Dedifferentiated amniotic fluid mesenchymal stem cell (primary cell): Measurements from ENCODE around the gene EME1.

Source experiments
- DNase-seq: peaks from one replicate; pipeline ENCODE4 v3.0.0-alpha.2; 2016; ENCODE audit errors: extremely low spot score

The EME1 gene

DNA sequence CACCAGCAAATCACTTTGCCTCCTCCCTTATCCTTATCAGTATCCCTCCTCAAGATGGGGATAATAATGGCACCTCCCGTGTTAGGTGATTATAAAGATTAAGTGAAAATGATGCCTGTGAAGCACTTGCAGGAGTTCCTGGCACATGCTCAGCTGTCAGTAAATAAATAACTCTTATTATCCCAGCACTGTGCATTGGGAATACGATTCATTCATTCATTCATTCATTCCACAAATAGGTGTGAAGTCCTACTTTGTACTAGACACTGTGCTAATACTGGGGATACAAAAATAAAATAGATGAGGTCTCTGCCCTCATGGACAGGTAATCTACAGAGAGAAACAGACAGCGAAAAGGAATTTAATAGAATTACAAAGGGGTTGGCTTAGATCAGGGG is 25.1 kb upstream of the EME1 start:
- no peak for DNase-seq

DNA sequence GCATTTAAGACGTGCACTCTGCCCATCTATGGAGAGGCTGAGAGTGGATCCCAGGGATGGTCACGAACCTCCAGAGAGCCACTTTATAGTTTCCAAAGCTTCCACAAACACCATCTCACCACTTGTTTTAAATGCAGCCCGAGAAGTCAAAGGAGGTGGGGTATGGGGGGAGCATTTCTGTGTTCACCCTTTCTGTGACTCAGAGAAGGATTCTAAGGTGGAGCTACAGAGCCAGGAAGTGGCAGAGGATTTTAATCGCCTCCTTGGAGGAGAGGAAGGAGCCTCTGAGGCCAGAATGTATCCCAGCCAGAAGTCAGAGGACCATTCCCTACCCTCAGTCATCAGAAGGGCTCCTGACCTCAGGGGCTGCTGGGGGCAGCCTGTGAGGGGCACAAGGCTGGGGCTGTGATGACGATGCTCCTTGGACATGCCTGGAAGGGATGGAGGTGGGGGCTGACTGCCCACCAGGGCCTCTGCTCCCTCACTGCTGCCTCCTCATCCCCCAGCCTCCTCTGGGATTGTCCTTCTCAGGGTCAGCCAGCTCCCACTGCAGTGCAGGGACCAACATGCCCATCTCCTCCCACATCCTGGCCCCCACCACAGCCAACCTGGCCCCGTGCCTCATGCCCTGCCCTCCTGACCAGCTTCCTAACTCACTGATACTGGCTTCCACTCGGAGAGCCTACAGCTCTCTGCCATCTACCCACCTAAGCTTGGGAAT is 24.3 kb upstream of the EME1 start:
- no peak for DNase-seq

DNA sequence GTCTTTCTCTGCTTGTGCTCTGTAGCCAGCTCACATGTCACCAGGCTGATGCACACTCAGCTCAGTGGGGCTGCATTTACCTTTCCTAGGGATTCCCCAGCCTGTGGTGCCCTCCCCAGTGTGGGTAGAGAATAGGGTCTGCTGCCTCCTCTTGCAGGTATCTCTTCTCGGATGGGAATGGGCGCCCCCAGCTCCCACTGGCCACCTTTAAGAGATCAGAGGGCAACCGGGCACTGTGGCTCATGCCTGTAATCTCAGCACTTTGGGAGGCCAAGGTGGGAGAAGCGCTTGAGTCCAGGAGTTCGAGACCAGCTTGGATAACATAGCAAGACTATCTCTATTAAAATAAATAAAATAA is 23.8 kb upstream of the EME1 start:
- no peak for DNase-seq

DNA sequence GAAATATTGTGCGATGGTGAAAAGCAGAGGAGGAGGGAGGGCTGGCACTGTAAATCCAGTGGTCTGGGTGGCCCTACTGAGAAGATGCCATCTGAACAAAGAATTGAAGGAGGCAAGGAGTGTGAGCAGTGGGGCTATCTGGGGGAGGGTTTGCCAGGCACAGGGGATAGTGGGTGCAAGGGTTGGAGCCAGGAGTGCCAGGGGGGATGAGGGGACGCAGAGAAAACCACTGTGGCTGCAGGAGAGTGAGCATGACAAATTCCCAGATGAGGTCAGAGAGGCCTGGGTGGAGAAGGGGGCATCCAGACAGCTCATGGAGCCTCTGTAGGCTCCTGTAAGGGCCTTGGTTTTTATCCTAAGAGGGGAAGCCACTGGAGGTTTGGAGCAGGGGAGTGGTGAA is 22.3 kb upstream of the EME1 start:
- DNase-seq: no peak

DNA sequence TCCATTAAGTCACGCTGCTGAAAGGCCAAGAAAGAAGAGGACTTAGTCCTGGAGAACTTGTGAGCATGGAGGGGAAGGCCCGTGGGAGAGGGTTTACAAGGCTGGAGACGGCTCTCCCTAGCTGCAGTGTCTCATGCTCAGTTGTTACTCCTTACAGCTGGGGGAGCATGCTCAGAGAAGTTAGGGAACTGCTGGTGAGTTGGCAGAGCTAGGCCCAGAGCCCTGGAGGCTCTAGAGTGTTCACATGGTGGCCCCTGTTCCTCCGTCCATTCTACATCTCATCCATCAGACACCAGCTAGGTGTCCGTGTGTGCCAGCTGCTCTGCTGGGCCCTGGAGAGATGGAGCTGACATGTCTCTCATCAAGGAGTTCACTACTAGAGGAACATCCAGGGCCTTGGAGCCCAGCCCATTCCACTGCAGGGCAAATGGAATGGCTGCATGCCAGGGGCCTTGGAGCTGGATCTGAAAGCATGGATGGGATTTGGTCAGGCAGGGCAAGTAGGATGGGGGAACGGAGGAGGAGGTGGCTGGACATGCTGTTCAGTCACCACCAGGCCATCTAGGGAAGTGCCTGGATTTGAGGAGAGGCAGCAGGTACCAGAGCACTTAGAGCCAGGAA is 20.8 kb upstream of the EME1 start:
- no peak for DNase-seq

DNA sequence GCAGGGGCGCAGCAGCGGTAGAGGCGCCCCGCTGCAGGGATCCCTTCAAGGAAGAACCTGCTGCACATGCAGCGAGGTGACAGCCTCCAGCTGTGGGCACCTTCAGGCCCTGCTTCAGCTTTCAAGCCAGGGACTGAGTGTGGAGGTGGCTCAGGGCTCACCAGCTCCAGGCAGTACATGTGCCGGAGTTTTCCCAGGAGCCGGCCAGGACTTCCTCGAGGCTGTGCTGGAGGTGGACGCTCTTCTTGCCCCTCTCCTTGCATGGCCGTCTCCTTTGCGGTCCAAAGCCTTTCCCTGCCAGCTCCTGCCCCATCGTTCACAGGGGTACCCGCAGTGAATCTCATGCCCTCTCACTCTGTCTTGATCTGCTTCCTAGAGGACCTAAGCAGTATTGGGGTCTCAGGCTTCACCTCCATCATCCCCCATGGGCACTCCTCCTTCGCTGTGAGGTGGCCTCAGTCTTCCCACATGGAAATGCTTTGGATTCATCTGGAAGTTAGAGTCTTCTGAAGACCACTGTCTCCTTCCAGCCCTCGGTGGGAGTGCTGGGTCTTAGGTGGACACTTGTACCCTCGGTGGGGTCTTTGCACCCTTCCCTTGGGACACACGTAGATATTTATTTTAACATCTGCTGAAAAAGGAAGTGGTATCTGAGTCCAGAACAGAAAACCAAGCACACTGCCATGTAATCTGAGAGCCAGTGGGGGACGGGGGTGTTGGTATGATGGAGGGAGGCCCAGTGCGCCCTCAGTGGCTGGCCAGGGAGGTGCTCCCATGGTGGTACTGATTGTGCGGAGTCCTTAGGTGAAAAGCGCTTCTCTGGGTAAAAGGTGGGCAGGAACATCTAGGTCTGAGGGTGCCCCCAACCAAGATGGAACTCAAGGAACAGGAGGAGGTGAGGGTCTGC is 20.1 kb upstream of the EME1 start:
- no peak for DNase-seq

DNA sequence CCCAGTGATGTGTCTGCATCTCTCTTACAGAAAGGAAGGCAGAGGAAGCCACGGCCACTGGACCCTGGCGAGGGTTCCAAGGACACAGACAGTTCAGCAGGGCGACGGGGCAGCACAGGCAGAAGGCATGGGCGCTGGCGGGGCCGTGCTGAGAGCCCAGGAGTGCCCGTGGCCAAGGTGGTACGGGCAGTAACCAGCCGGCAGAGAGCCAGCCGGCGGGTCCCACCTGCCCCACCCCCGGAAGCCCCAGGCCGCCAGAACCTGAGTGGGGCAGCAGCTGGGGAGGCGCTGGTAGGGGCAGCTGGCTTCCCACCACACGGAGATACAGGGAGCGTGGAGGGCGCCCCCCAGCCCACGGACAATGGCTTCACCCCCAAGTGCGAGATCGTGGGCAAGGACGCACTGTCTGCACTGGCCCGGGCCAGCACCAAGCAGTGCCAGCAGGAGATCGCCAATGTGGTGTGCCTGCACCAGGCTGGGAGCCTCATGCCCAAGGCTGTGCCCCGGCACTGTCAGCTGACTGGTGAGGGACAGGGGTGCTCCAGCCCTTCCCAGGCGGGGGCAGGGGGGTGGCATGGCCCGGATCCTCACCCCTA is 19.3 kb upstream of the EME1 start:
- no peak for DNase-seq

DNA sequence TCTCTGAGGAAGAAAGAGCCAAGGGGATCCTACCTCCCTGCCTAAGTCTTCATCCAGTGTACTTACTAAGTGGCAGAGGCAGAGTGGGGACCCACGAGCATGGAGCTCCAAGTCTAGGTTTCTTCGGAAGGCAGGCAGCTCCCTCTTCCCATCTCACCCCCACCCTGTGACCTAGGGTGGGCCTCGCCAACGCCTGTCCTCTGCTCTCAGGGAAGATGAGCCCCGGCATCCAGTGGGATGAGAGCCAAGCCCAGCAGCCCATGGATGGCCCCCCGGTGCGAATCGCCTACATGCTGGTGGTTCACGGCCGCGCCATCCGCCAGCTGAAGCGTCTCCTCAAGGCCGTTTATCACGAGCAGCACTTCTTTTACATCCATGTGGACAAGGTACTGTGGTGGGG is 18.8 kb upstream of the EME1 start:
- no peak for DNase-seq

DNA sequence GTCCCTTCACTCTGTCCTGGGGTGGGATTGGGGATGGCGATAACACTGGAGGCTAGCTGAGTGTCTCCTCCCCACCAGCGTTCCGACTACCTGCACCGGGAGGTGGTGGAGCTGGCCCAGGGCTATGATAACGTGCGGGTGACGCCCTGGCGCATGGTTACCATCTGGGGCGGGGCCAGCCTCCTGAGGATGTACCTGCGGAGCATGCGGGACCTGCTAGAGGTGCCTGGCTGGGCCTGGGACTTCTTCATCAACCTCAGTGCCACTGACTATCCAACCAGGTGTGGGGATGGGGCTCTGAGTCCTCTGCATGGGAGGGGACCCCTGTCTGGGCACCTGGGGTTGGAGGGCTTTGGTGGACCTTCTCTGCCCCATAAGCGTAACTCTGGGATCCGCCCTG is 18.3 kb upstream of the EME1 start:
- no peak for DNase-seq

DNA sequence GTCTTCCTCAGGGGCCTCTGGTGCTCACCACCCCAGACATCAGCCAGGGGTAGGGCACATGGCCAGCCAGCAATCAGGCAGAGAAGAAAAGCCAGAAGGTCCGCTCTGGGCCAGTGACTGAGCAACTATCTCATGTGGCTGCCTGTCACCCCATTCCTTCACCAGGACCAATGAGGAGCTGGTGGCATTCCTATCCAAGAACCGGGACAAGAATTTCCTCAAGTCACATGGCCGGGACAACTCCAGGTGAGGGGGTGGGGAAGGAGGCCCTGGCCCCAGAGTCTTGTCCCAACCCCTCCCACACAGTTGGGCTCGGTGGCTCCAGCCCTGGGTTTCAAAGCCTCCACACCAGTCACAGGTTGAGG is 17.7 kb upstream of the EME1 start:
- DNase-seq: no peak

DNA sequence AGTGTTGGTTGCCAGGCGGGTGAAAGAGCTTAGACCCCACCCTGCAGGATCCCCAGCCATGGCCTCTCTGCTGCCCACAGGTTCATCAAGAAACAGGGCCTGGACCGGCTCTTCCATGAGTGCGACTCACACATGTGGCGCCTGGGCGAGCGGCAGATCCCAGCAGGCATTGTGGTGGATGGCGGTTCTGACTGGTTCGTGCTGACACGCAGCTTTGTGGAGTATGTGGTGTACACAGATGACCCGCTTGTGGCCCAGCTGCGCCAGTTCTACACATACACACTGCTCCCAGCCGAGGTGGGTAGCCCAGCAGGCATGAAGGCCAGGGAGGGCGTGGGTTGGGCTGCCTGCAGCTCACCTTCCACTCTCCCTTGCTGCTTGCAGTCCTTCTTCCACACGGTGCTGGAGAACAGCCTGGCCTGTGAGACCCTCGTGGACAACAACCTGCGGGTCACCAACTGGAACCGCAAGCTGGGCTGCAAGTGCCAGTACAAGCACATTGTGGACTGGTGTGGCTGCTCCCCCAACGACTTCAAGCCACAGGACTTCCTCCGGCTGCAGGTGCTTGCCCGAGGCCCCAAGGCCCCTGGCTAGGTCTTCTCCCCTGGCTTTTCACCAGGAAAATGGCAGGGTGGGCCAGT is 17.2 kb upstream of the EME1 start:
- DNase-seq: no peak

DNA sequence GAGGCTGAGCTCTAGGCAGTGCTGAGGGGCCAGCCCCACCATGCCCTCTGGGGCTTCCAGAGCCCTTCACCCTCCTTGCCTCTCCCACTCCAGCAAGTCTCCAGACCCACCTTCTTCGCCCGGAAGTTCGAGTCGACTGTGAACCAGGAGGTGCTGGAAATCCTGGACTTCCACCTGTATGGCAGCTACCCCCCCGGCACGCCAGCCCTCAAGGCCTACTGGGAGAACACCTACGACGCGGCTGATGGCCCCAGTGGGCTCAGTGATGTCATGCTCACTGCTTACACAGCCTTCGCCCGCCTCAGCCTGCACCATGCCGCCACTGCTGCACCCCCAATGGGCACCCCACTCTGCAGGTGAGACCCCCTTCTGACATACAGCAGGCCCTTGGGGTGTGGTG is 16.6 kb upstream of the EME1 start:
- DNase-seq: no peak

DNA sequence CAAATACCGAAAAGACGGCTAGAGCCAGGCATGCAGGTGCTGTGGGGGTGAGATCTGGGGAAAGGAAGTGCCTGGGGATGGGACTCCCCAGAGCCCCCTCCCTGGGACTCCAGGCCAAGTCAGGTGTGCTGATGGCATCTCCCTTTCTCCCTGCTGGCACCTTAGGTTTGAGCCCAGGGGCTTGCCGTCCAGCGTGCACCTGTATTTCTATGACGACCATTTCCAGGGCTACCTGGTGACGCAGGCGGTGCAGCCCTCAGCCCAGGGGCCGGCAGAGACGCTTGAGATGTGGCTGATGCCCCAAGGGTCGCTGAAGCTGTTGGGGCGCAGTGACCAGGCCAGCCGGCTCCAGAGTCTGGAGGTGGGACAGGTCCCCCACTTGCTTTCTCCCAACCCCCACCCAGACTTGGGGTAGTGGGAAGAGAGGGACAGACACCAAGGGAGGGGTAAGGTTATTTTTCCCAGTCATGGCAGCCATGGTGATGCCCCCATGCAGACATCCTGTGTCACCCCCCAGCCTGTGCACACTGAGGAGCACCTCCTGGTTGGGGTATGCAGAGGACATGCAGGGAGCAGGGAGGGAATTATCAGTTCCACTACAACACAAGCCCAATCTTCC is 16.0 kb upstream of the EME1 start:
- DNase-seq: no peak

DNA sequence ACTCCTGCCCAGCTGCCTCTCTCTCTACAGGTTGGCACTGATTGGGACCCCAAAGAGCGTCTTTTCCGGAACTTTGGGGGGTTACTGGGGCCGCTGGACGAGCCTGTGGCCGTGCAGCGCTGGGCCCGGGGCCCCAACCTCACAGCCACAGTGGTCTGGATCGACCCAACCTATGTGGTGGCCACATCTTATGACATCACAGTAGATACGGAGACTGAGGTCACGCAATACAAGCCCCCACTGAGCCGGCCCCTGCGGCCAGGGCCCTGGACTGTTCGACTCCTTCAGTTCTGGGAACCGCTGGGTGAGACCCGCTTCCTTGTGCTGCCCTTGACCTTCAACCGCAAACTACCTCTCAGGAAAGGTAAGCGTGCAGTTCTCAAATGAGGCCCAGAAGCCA is 14.9 kb upstream of the EME1 start:
- DNase-seq: no peak

DNA sequence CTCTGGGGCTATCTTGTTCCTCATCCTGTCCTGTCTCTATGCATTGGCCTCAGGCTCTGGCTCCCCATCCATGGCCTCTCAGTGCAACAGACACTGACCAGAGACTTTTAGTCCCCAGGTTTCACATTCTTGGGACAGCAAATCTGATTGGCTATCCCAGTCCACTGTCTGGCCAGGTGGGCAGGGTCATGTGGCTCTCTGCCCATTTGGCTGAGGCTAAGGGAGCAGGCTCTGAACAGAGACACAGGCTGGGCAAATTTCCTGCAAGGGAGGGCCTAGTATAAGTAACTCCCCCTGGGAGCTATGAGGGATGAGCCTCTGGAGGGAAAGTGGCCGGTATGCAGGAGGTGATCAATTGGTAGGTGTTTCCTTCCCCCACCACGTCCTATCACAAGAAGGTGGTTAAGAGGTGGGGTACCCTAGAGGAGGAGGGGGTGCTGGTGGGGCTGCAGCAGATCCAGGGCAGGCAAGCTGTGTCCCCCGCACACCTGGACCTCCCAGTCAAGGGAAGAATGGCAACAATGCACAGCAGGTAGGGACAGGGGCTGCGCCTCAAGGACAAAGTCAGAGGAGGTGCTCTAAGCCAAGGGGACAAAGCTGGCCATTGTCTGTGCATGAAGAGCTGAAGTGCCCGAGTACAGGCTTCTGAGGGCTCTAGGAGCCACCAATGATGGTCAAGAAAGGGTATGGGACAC is 13.9 kb upstream of the EME1 start:
- no peak for DNase-seq

DNA sequence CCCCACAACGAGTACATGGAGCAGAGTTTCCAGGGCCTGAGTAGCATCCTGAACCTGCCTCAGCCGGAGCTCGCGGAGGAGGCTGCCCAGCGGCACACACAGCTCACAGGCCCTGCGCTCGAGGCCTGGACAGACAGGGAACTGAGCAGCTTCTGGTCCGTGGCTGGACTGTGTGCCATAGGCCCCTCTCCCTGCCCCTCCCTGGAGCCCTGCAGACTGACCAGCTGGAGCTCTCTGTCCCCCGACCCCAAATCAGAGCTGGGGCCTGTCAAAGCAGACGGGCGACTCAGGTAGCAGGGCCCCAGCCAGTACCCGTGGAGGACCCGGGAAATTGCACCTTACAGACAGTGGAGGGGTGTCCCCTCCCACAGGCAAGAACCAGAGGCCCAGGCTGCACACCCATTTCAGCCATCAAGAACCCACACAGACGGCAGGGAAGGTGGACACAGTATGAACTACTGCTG is 13.0 kb upstream of the EME1 start:
- no peak for DNase-seq

DNA sequence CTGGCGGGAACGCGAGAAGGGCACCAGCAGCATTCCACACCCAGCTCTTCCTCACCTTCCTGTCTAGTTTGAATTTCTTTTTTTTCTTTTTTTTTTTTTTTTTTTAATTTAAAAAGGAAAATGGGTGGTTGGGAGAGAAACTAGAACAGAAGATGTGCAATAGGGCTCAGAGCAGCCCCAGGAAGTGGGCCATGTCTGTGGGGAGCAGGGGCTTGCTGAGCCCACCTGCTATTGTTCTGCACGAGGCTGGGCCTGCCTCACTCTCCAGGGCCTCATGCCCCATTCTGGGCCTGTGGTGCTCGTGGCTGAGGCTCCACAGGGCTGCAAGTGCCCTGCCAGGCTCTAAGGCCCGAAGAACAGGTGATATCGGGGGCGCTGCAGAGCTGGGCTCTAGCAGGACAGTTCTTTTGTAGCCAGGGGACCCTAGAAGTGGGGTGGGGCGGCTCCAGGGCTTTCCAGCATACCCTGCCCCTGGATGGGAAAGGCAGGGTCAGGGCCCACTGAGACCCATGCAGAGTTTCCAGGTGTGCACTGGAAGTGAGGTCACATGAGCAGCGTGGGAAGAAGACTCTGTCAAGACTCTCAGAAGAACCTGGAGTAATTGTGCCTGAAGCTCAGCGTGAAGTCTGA is 12.4 kb upstream of the EME1 start:
- DNase-seq: no peak

DNA sequence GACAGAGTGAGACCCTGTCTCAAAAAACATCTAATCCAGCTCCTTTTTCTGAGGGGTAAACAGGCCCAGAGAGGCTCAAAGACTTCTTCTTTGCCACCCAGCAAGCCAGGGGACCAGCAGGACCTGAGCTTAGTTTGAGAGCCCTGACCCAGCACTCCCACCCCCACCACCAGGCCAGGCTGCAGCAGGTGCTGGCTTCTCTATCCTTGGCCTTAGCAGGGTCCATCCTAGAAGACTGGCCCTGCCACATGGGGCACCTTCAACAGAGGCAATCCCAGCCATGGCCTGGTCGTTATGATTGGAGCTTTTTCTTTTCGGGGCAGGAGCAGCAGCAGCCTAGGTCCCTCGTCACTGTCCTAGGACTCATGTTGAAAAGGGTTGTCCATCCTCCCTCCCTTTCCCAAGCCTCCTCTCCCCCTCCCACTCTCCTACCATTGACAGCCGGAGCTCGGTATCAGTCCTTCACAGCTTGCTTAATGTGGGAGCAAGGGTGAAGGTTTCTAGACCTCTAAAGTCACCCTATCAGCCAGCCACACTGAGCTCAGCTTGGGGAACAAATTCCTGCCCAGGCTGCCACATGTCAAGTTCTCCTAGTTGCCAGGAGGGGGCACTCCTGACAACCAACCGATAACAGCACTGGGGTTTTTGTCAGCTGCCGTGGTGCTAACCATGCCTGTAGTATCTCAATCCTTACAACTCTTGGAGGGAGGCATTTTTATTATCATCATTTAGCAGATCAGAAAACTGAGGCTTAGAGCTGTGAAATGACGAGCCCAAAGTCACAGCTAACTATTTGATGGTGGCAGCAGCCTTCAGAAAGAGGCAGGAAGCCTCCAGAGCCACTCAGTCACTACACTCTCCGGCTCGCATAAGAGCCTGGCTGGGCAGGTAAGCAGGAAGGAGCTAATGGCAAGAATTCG is 11.2 kb upstream of the EME1 start:
- DNase-seq: peak; percentile 41

DNA sequence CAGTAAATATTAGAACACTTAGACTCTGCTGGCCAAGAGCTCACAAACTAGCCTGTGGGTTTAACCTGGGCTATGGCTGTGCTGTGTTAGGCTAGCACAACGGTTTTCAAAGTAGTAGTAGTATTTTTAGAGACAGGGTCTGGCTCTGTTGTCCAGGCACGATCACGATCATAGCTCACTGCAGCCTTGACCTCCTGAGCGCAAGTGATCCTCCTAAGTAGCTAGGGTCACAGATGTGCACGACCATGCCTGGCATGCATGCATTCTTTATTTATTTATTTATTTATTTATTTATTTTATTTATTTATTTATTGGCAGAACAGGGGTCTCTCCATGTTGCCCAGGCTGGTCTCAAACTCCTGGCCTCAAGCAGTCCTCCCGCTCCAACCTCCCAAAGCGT is 10.4 kb upstream of the EME1 start:
- DNase-seq: no peak
